NCI-H69 (cell line): ENCODE measurements around the gene SOCS1.

Experiments used
- DNase-seq: peaks from one replicate; lab custom pipeline; 2025; lab: John Stamatoyannopoulos, UW

The SOCS1 gene

DNA sequence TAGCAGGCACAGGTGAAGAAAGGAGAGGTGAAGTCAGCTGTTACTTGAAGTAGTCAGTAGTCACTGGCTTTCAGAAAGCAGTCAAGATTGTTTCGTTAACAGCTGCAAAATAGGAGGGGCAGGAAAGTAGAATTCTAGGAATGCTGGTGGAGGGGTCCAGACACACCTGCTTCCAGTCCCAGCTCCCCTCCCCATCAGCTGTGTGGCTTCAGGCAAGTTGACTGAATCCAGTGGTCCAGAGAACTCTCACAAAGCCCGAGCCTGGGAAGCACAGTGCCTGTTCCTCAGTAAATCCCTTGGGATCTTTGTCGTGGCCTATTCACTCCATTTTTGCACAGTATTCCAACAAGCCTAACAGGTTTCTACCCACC is 4.6 kb upstream of the SOCS1 start:
- no peak for DNase-seq

DNA sequence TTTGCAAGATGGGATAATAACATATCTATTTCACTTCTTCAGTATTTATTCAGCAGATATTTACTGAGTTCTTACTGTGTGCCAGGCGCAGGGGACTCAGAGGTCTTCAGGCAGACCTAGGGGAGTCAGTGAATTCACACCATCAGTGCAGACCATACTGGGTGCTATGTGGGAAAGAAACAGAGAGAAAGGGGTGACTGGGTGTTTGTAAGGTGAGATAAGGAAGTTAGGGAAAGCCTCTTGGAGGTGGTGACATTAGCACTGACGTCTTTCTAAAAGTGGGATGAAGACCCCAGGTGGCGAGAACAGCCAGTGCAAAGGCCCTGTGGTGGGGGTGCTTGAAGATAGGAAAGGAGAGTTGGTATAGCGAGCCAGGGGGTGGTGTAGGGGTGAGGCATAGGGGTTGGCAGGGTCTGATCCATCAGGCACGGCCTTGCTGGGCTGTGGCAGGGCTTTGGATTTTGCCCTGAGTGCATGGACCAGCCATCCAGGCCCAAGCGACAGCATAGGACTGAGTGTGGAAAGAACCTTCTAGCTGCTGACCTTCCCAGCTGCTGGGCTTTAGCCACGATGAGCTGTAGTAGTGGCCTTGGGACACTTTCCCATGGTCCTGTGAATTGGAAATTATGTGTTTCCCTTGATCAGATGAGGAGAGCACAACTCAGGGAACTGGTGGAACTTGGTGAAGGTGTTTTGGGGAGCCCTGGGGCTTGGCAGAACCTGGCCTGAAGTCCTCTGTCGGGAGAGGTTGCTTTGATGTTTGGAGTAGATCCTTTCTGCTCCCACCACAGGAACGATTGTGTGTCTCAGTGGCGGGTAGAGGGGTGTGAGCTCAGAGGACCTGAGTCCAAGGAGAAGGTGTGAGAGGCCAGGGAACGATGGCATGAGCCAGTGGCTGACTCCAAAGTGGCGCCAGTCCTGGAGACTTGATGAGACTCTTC is 3.9 kb upstream of the SOCS1 start:
- DNase-seq, result no peak

DNA sequence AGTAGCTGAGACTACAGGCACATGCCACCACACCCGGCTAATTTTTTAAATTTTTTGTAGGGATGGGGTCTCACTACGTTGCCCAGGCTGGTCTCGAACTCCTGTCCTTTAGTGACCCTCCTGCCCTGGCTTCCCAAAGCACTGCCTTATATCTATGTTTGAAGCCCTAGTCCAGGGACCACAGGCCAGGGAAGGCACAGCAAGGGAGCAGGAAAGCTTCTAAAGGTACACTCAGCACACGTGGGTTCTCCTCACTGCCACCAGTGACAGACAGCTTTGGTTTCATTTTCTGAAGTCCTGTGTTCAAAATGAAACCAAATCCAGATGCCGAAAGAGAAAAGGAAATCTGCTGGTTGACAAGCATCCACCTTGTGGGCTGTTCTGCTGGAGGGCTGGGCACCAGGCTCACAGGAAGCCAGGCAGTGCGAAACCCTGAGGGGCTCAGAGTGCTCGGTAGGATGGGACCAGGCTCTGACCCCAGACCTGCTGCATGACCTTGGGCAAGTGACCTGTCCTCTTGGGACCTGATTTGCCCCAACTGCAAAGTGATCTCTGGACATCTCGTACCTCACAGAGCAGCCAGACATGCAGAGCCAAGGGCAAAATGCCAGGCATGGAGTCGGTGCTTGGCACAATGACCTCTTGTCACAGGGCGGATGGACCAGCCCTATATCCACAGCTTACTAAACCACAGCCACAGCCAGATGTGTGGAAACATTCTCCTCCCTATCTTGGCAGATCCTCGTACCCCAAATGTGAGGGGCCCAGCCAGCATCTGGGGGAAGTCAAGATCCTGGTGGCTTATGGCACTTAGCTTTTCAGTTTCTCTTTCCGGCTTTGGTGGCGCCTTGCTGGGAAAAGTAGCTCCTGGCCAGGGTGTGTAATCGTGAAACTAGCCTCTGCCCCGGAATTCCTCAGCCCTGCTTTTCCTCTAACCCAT is 2.8 kb upstream of the SOCS1 start:
- DNase-seq, result no peak

DNA sequence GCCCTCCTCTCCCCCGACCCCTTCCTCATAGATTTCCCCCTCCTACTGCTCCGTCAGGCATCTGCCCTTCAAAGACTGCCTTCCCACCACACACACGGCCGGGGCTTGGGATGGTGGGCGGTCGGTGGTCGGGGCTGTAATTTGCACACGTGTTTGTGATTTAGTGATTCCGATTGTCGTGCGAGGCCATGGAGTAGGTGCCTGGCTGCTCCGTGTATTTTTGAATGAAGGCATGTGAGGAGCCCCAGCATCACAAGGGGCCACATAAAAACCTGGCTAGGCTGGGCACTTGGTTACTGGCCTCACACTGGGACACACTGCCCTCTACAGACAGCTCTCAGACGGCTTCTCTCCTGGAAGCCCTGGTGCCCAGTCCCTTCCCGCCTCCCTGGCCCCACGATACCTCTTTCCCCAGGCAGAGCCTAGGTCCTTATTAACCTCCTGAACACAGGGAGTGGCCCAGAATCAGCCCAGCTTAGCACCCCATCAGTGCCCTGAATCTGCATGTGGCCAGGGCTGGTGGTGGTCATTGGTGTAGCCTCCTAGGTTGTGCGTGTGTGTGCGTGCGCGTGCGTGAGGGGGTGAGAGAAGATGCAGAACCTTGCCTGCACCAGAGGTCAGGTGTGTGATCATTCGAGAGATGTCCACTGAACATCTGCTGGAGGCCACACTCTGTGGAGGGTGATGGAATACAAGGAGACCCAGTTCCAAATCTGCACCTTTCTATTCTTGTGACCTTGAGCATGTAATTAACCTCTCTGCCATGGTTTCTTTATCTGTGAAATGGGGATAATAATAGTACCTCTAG is 1.3 kb upstream of the SOCS1 start:
- peak; percentile 87 for DNase-seq

DNA sequence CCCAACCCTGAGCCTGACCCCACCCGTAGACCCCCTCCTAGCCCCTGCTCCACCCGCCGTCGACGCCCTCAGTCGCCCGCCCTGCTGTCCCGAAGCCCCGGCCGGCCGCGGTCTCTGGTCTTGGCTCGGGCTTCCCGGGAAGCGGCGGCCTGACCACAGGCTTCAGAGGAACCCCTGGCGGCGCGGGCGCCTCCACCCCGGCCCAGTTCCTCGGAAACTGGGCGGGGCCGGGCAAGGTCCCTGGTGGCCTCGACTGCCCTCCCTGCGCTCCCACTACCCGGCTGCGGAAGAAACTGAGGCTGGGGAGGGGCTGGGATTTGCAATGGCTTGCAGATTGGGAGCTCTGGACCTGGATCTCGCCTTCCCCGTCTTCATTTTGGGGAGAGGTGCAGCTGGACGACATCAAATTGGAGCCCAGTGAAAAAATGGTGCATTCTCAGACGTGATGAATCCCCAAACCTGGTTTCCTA is 692 bp upstream of the SOCS1 start:
- peak; percentile 73 for DNase-seq

DNA sequence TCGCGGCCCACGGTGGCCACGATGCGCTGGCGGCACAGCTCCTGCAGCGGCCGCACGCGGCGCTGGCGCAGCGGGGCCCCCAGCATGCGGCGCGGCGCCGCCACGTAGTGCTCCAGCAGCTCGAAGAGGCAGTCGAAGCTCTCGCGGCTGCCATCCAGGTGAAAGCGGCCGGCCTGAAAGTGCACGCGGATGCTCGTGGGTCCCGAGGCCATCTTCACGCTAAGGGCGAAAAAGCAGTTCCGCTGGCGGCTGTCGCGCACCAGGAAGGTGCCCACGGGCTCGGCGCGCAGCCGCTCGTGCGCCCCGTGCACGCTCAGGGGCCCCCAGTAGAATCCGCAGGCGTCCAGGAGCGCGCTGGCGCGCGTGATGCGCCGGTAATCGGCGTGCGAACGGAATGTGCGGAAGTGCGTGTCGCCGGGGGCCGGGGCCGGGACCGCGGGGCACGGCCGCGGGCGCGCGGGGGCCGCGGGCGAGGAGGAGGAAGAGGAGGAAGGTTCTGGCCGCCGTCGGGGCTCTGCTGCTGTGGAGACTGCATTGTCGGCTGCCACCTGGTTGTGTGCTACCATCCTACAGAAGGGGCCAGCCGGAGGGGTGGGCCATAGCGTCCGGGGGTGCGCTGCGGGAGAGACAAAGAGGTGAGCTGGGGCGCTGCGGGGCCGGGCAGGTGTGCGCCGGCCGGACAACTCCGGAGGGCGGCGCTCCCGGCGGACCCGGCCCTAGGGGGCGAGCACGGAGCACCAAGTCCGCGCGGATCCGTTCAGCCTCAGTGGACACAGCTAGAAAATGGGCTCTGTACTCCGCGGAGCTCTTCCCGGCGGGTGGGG is 879 bp downstream of the SOCS1 start:
- DNase-seq, result peak; percentile 76

DNA sequence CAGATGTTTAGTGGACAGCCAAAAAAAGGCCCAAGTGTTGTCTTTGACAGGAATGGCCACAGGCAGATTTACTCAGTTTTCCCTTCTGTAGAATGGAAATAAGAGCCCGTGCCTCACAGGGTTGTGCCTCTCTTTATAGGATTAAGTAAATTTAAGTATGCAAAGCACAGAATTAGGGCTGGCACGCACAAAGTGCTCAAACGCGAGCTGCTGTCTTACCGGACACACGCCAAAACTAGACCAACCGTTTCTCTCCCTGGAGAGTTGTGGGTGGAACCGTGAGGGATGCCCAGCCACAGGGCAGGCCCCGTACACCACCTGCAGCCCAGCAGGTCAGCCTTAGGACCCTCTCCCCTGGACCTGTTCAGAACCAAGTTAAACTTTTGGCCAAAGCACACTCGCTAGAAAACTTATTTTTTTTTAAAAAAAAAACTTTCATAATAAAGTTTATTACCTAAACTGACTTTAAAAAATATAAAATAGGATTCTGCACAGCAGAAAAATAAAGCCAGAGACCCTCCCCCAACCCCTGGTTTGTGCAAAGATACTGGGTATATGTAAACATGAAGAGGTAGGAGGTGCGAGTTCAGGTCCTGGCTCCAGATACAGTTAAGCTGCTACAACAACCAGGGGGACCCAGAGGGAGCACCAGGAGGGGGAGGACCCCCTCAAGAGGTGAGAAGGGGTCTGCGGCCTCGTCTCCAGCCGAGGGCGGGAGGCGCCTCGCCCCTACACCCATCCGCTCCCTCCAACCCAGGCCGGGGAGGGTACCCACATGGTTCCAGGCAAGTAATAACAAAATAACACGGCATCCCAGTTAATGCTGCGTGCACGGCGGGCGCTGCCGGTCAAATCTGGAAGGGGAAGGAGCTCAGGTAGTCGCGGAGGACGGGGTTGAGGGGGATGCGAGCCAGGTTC is 1.8 kb downstream of the SOCS1 start:
- no peak for DNase-seq

DNA sequence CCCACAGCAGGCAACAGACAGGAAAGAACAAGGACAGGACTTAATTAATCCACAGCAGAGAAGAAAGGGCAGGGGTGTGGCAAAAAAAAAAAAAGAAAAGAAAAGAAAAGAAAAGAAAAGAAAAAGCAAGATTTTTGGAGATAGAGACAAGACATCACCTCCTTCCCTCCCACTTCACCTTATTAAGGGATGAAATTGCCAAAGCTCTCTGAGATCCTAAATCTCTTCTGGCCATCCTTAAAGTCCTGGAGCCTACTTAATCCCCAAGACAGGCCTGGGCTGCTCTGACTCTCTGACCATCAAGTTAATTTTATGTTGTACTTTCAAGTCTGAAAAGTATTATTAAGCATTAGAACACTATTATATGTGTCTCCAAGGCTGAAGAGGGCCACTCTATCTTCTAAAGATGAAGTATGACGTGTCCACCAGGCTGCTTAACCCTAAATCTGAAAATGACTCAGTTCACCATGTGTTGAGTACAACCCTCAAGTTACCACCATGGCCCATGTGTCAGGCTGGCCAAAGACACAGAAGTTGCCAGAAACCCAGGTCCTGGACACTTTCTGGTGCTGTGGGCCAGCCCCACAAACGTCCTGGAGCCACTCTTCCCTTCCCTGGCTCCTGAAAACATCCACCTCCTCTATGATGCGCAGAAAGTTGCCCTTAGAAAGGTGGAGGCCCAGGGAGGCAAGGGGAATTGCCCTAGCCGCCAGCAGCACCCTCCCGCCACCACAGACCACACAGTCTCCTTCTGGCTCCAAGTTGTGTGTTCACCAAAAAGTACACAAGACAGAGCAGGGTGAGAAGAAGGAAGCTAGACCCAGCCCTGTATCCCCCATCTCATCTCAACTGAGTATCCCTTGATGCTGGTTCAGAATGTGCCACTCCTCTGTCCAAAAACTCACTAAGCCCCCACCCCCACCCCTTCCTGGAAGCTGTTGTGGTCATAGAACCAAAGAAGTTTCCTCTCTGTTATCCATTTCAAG is 2.7 kb downstream of the SOCS1 start:
- DNase-seq, result no peak

DNA sequence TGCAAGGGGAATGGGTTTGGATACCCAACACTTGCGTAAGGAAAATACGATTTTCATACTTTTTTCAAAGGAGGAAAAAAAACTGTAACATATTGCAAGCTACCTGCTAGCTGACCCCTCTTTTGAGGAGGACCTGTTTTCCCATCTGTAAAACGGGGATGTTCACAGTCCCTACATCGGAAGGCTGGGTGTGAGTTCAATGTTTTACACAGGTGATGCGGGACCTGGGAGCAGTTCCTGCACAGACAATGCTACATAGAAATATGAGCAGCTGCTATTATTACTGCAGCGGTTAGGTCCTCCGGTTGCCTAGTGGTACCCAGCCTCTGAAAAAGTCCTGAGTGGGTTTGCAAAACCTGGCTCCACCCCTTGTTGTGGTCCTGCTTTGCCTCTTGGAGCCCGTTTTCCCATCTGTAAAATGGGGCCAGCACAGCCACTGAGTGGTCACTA is 3.5 kb downstream of the SOCS1 start:
- no peak for DNase-seq

DNA sequence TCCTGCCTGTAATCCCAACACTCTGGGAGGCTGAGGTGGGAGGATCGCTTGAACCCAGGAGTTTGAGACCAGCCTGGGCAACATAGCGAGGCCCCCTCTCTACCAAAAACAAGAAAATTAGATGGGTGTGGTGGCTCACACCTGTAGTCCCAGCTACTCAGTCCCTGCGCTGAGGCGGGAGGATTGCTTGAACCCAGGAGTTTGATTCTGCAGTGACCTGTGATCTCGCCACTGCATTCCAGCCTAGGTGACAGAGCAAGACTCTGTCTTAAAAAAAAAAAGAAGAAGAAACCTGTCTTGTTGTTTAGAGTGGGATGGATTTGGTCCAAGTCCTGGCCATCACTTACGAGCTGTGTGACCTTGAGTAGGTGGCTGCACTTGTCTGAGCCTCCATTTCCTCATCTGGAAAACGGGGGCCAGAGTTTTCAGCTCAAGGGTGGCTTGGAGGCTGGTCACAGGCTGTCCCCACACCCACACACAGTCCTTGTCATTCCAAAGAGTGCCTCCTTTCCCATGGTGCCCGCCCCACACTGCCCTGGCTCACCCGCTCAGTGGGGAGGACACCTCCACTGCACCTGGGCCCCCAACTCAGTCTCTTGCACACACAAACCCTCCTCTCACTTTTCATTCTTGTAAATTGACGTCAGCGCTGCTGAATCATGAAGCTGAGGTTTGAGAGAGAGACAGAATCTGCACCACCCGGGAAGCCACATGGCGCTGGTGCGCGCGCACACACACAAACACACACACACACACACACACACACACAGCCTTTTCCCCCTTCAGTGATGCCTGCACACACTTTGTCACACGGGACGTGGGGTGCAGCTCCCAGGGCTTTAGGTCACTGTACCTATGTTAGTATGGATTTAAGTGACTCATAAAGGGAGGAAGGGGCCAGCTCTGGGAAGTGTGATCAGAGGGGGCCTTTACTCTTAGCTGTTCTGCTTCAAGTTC is 4.2 kb downstream of the SOCS1 start:
- DNase-seq, result no peak

DNA sequence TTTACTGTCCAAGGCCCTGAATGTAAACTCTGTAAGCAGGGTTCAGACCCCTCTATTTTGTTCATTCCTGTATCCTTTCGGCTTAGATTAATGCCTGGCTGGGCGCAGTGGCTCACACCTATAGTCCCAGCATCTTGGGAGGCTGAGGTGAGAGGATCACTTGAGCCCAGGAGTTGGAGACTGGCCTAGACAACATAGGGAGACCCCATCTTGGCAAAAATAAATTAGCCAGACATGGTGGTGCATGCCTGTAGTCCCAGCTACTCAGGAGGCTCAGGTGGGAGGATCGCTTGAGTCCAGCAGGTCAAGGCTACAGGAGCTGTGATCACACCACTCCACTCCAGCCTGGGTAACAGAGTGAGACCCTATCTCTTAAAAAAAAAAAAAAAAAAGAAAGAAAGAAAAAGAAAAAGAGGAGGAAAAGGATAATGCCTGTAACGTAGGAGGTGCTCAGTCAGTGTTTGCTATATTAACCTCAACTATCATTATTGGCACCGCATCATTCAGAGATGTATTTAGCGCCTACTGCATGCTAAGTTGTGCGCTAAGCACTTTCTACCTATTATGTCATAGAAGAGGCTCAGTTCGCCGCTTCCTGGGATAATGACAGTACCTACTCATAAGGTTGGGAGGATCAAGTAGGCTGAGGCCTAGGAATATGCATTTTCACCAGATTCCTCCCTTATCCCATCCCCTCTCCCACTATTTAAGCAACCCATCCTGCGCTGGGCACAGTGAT is 5.0 kb downstream of the SOCS1 start:
- DNase-seq, result no peak

DNA sequence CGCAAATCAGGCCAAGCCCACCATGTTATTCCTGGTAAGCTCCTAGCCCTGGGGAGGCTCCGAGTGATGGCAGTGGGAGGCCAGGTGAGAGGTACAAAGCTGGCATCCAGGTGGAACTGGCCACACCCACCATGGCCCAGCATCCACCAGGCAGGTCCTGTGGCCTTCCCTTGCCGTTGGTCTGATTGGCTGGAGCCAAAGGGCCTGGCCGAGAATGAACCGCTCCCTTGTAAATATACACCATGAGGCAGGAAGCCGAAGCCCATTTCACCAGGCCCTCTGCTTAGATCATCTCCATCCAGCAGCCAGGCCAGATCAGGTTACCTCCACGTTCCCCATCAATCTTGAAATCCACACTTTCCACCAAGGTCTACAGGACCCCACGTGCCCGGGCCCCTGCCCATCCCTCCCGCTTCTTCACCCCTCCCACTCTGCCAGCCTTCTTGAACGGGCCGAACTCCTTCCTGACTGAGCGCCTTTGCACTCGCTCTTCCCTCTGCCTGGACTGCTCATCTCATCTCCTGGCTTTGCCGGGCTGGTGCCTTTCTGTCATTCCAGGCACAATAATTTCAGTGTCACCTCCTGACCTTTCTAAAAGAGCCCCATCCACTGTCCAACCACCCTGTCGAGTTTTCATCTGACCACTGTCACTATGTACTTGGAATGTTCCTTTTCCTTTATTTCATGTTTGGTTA is 5.8 kb downstream of the SOCS1 start:
- DNase-seq, result peak; percentile 37

DNA sequence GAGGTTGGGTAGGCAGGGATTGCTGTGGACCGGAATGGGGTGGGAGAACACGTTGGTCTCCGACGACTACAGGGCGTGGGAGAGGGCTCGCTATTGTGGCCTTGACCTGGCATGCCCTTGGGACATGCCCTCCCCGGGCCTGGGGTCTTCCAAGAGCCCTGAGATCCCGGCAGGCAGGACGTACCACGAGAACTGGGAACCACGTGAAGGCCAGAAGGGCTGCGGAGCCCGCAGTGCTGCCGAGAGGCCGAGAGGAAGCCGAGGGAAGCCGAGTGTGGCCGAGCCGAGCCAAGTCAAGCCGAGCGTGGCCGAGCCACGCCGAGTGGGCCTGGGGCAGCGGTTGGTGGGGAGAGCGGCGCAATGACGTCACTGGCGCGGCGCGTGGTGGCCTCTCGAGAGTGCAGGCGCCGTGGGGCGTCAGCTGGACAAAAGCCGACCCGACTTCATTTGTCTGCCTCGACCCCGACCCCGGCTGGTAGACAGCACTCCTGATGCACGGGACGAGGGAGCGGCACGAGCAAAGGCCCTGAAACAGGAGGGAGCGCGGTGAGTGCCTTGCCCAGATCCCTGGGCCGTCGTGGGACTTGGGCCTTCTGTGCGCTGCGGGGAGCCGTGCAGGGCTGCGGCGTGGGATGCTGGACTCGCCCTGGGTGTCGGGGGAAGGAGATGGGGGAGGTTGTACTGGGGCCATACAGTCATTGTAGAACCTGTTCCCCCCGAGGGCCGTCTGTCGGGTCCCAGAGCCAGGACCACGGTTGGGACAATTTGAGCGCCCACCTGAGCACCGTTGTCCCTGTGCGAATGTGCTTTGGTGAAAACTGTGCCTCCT is 6.6 kb downstream of the SOCS1 start:
- no peak for DNase-seq

DNA sequence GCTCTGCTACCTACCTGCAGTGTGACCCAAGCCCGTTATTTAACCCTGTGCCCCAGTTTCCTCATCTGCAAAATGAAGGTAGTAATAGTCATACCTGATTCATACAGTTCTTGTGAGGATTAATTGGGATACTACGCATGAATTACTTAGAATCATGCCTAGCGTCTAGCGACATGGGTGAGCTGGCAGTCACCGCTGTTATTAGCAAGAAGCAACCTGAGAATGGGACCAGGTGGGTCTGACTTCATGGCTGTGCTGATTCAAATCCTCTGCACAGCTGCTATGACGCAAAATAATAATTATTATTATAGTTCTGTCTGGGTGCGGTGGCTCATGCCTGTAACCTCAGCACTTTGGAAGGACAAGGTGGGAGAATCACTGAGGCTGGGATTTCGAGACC is 7.9 kb downstream of the SOCS1 start:
- peak; percentile 82 for DNase-seq

DNA sequence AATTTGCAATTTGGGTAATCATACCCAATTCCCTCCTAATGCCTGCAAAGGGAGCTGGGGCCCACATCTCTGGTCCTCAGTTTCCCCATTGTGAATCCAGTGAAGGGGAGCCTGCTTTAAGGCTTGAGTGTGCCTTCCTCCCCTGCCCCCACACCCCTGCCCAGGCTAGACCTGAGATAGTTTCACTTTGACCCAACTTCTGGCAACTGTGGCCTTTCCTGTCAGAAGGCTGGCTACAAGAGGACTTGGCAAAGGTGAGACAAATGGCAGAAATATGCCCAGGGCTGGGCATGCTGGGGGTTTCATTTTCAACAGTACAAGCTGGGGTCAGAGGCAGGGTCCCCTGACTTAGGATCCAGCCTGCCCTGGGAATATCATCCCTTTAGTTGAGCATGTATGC is 10.0 kb downstream of the SOCS1 start:
- DNase-seq, result no peak
